Smooth muscle cell of the umbilical artery (primary cell): ENCODE data around the gene UBXN4. TPM values are rescaled to one million over a fixed set of nuclear protein-coding genes. Genes with fewer than 3 reads are reported as not detected.

Experiments
- total RNA-seq: library from RNA; depleted of rRNA; stranded (reverse); fragments of >200 nt; gene quantifications from 2 replicates; pipeline ENCODE4 v1.2.3, GENCODE V29; 2014

Gene UBXN4, protein sequence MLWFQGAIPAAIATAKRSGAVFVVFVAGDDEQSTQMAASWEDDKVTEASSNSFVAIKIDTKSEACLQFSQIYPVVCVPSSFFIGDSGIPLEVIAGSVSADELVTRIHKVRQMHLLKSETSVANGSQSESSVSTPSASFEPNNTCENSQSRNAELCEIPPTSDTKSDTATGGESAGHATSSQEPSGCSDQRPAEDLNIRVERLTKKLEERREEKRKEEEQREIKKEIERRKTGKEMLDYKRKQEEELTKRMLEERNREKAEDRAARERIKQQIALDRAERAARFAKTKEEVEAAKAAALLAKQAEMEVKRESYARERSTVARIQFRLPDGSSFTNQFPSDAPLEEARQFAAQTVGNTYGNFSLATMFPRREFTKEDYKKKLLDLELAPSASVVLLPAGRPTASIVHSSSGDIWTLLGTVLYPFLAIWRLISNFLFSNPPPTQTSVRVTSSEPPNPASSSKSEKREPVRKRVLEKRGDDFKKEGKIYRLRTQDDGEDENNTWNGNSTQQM
- 65.3 and 82.4 TPM in 2 replicates for total RNA-seq

DNA sequence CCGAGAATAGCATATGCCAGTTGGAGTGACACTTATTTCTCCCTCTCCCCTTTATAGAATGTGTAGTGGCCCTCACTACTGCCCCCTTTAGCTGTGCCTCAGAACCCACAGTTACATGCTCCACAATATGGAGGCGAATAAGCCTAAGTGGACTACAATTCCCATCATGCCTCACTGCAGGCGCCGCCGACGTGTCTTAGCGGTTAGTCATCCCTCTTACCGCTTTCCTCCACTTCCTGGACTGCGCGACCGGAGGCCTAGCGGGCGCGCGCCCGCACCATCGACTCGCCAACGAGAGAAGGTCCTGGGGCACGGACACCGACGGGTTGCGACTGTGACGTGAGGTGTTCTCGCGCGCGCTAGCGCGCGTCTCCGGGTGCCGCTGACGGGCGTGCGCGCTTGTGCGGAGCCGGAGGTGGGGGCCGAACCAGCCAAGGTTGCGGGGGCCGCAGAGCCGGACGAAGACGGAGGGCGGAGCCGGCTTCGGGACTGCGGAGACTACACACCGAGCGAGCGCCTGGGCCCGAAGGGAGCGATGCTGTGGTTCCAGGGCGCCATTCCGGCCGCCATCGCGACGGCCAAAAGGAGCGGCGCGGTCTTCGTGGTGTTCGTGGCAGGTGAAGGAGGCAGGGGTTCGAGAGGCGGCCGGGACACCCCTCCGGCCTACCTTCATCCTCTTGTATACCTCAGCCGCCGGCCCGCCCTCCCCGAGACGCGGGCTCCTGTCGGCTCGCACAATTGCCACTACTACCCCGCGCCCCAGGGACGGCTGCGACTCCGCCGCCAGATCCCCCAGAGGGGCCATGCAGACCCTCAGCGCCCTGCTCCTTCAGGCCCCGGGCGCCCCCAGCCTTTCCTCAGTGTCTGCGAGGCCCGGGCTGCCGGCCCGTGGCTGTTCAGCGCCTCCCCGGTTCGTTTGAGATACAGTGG, at the start of gene UBXN4:
TSS of gene UBXN4 (plus strand) at position 461 of the 930 bp plus-strand sequence. CDS start at position 536, 75 bp downstream.

Other genes with a start within 250 kb of the UBXN4 start
- gene ZRANB3, start 210.6 kb upstream of the UBXN4 start, total RNA-seq: 7.1 and 12.2 TPM in 2 replicates
- 7.1 and 18.0 TPM in 2 replicates for gene R3HDM1, start 210.4 kb upstream of the UBXN4 start, total RNA-seq
- not detected in 2 replicates for gene LCT, start 95.3 kb downstream of the UBXN4 start, total RNA-seq
- gene MCM6, start 134.6 kb downstream of the UBXN4 start, total RNA-seq: 7.7 and 23.6 TPM in 2 replicates
- 129 and 157 TPM in 2 replicates for gene DARS1, start 243.8 kb downstream of the UBXN4 start, total RNA-seq